Measurements from ENCODE around the gene TSPAN15.

TSPAN15 gene

DNA sequence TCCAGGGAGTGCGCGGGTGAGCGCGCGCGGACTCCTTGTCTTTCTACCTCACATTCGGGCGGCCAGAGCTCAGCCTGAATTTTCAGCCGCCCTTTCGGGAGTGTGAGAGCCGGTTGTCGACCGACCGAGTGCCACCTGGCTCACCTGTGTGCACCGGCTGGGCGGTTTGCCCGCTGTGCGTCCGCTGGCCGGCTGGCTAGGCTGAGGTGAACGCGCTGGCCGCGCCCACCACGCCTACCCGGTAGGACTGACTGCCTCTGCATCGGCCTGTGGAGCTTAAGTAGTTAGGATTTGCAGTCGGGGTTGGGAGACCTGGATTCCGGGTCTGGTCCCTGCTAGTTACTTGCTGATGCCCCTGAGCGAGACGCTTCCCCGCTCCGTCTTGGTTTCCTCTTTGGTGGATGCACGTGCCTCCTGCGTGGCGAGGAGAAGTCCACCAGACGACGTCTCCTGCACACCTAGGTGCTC lies 553 bp downstream of the TSPAN15 start:
- peak; percentile 61 for ATAC-seq (ENCODE audit: low read depth)
- TF ChIP-seq, protein P1, sequence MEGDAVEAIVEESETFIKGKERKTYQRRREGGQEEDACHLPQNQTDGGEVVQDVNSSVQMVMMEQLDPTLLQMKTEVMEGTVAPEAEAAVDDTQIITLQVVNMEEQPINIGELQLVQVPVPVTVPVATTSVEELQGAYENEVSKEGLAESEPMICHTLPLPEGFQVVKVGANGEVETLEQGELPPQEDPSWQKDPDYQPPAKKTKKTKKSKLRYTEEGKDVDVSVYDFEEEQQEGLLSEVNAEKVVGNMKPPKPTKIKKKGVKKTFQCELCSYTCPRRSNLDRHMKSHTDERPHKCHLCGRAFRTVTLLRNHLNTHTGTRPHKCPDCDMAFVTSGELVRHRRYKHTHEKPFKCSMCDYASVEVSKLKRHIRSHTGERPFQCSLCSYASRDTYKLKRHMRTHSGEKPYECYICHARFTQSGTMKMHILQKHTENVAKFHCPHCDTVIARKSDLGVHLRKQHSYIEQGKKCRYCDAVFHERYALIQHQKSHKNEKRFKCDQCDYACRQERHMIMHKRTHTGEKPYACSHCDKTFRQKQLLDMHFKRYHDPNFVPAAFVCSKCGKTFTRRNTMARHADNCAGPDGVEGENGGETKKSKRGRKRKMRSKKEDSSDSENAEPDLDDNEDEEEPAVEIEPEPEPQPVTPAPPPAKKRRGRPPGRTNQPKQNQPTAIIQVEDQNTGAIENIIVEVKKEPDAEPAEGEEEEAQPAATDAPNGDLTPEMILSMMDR (IDR thresholded peaks at IDR 0.05; ENCODE audit: poor library complexity, severe bottlenecking), result no peak
- no peaks in the 10 kb centered on the region for H3K36me3 ChIP-seq (ENCODE audit: low read depth)
- H3K4me3 ChIP-seq (ENCODE audit: severe bottlenecking), result peak overlapping the region; percentile 50
- H3K27me3 ChIP-seq (ENCODE audit: insufficient read depth, poor library complexity, severe bottlenecking), result no peaks in the 10 kb centered on the region
- H3K9me3 ChIP-seq (ENCODE audit: severe bottlenecking), result no peaks in the 10 kb centered on the region
- H3K4me1 ChIP-seq (ENCODE audit: insufficient read depth, poor library complexity, severe bottlenecking), result peaks cover 17% of the 10 kb centered on the region
- no peak for DNase-seq (ENCODE audit: low spot score)
- no peak overlapping the region for H3K27ac ChIP-seq (ENCODE audit: poor library complexity, severe bottlenecking)

DNA sequence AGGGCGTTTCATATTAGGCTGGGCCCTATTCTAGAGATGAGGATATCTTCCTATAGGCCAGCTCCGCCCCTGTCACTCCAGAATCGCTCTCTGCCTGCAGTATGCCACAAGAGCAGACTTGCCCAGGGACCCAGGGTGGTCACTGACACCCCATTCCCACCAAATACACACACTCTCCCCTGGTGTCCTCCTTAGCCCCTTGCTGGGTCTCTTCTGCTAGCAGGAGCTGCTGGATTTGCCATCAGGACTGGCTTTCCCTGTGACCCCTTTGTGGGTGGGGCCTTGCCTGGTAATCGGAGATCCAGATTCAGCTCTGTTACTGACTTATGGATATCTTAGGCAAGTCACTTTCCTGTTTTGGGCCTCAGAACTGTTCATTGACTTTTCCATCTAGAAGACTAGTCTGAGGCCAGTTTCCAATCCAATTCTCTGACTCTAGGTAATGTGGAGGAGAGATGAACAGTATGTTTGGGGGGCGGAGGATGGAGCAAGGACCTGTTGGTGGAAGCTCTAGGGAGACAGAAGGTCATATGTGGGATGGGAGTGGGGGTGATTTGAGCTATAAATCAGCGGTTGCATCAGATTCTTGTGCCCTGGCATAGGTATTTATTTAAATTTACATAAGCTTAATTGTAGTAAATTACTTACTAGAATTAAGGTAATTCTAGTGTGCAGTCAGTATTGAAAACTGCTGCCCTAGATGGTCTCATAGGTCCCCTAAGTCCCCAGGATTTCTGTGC lies 1.6 kb downstream of the TSPAN15 start:
- H3K36me3 ChIP-seq (ENCODE audit: low read depth), result no peaks in the 10 kb centered on the region
- no peak overlapping the region for H3K27ac ChIP-seq (ENCODE audit: poor library complexity, severe bottlenecking)
- no peaks in the 10 kb centered on the region for H3K27me3 ChIP-seq (ENCODE audit: insufficient read depth, poor library complexity, severe bottlenecking)
- H3K9me3 ChIP-seq (ENCODE audit: severe bottlenecking), result no peaks in the 10 kb centered on the region
- H3K4me3 ChIP-seq (ENCODE audit: severe bottlenecking), result no peak overlapping the region
- DNase-seq (ENCODE audit: low spot score) (no peak), ATAC-seq (ENCODE audit: low read depth) (no peak)
- TF ChIP-seq, protein P1 (IDR thresholded peaks at IDR 0.05; ENCODE audit: poor library complexity, severe bottlenecking), result no peak
- H3K4me1 ChIP-seq (ENCODE audit: insufficient read depth, poor library complexity, severe bottlenecking), result peaks cover 7% of the 10 kb centered on the region

DNA sequence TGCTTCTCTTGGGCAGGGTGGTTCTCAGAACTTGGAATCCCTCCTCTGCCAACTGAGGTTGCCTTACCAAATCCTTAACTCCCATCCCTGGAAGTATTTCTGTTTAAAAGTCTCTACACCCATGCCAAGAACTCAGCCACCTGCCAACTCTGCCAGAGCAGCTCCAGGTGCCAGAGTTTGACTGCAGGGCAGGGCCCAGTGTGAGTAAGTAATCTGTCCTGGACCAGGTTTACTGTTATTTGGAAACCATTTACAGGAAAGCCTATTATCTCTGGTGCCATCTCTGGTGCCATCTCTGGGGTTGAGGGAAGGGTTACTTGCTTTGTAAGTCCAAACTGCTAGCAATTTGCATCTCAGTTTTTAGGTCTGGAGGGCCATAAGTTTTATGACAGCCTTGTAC lies 2.5 kb downstream of the TSPAN15 start:
- TF ChIP-seq, protein P1 (IDR thresholded peaks at IDR 0.05; ENCODE audit: poor library complexity, severe bottlenecking), result no peak
- H3K4me1 ChIP-seq (ENCODE audit: insufficient read depth, poor library complexity, severe bottlenecking), result peaks cover 11% of the 10 kb centered on the region
- ATAC-seq (ENCODE audit: low read depth) (no peak), DNase-seq (ENCODE audit: low spot score) (no peak)
- no peak overlapping the region for H3K4me3 ChIP-seq (ENCODE audit: severe bottlenecking)
- no peaks in the 10 kb centered on the region for H3K9me3 ChIP-seq (ENCODE audit: severe bottlenecking)
- H3K27me3 ChIP-seq (ENCODE audit: insufficient read depth, poor library complexity, severe bottlenecking), result no peaks in the 10 kb centered on the region
- H3K36me3 ChIP-seq (ENCODE audit: low read depth), result no peaks in the 10 kb centered on the region
- no peak overlapping the region for H3K27ac ChIP-seq (ENCODE audit: poor library complexity, severe bottlenecking)

DNA sequence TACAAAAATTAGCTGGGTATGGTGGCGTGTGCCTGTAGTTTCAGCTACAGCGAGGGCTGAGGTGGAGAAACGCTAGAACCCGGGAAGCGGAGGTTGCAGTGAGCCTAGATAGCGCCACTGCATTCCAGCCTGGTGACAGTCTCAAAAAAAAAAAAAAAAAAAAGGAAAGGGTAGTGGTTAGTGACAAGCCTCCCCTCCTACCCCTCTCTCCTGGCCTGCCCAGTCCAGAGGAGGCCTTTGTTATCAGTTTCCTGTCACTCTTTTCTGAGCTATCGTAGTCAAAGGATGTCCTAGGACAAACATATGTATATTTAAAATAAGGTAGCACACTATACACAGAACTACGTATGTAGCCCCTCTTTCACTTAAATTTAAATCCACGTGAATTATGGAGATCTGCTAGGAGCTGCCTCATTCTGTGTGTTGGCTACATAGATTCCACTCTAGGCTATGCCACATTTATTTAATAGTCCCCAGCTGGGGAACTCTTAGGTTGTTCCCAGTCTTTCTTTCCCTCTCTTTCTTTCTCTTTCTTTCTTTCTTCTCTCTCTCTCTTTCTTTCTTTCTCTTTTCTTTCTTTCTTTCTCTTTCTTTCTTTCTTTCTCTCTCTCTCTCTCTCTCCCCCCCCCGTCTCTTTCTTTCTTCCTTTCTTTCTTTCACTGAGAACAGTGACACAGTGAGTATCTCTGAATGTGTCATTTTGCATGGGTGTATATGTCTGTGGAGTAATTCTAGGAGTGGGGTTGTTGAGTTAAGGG lies 3.9 kb downstream of the TSPAN15 start:
- no peaks in the 10 kb centered on the region for H3K27me3 ChIP-seq (ENCODE audit: insufficient read depth, poor library complexity, severe bottlenecking)
- DNase-seq (ENCODE audit: low spot score) (no peak), ATAC-seq (ENCODE audit: low read depth) (no peak)
- no peak overlapping the region for H3K4me3 ChIP-seq (ENCODE audit: severe bottlenecking)
- H3K9me3 ChIP-seq (ENCODE audit: severe bottlenecking), result no peaks in the 10 kb centered on the region
- H3K4me1 ChIP-seq (ENCODE audit: insufficient read depth, poor library complexity, severe bottlenecking), result peaks cover 6% of the 10 kb centered on the region
- no peaks in the 10 kb centered on the region for H3K36me3 ChIP-seq (ENCODE audit: low read depth)
- TF ChIP-seq, protein P1 (IDR thresholded peaks at IDR 0.05; ENCODE audit: poor library complexity, severe bottlenecking), result no peak
- H3K27ac ChIP-seq (ENCODE audit: poor library complexity, severe bottlenecking), result no peak overlapping the region
